SK-N-SH (cell line): ENCODE measurements around the gene ZBTB12. TPM values are rescaled to one million over a fixed set of nuclear protein-coding genes. Genes with fewer than 3 reads are reported as not detected.
"Not testable (repeated sequence)": the region's sequence is repeated elsewhere in the genome, so short reads cannot be mapped to it uniquely, and the experiment has no call there.

ENCODE experiments used
- CTCF ChIA-PET: fragments of 300-600, 350-600 bp; formaldehyde crosslinking; extraction: SDS; loops from one replicate; lab custom pipeline; 2021; lab: Yijun Ruan, JAX
- POLR2A ChIA-PET: fragments of 350-600 bp; sonication (Branson Sonifier 250); formaldehyde crosslinking; extraction: SDS; loops from one replicate; lab custom pipeline; 2020; ENCODE audit warnings: antibody characterized with exemption, inconsistent platforms; lab: Yijun Ruan, JAX
- DNase-seq: peaks from one replicate; pipeline ENCODE4 v3.0.0; 2012
- H2AFZ ChIP-seq: fragments of 200-600 bp; sonication (generic); 2 replicates; pipeline ENCODE4 v1.8.1; 2016; ENCODE audit warnings: antibody characterized with exemption, mild to moderate bottlenecking, low read depth
- H3F3A ChIP-seq: fragments of 200-600 bp; sonication (generic); replicated peaks from 2 replicates; pipeline ENCODE3; 2016; ENCODE audit warnings: antibody characterized with exemption, mild to moderate bottlenecking; ENCODE audit not compliant: insufficient read depth
- H3K27ac ChIP-seq, 2 experiments: fragments of 200-500 bp in 1 of 2; fragments of 200-600 bp in 1 of 2; sonication (Bioruptor generic) in 1 of 2; sonication (generic), shearing (Covaris generic) in 1 of 2; 2 replicates each; pipeline versions ENCODE4 v1.5.1 to v1.6.1; 2014 to 2016; ENCODE audit warnings: low read depth in 2 of 2, inconsistent platforms in 1 of 2, low read length in 1 of 2, mild to moderate bottlenecking in 1 of 2, mixed read lengths in 1 of 2
- H3K27me3 ChIP-seq: fragments of 200-600 bp; sonication (generic), shearing (Covaris generic); 2 replicates; pipeline ENCODE4 v1.6.1; 2016; ENCODE audit warnings: mixed run types; ENCODE audit not compliant: insufficient read depth
- H3K36me3 ChIP-seq, 2 experiments: fragments of 200-500 bp in 1 of 2; fragments of 200-600 bp in 1 of 2; sonication (Bioruptor generic) in 1 of 2; sonication (generic) in 1 of 2; replicated peaks in 1 of 2; 2 replicates each; pipeline versions ENCODE3 to v1.5.1; 2014 to 2016; ENCODE audit warnings: low read length in 1 of 2, mild to moderate bottlenecking in 1 of 2; ENCODE audit not compliant: insufficient read depth in 2 of 2, control insufficient read depth in 1 of 2
- H3K4me1 ChIP-seq, 2 experiments: fragments of 200-500 bp in 1 of 2; fragments of 200-600 bp in 1 of 2; sonication (Bioruptor generic) in 1 of 2; sonication (generic), shearing (Covaris generic) in 1 of 2; 2 replicates each; pipeline versions ENCODE4 v1.5.1 to v1.6.1; 2014 to 2016; ENCODE audit warnings: low read depth in 1 of 2, low read length in 1 of 2, mixed run types in 1 of 2; ENCODE audit not compliant: insufficient read depth in 2 of 2, control insufficient read depth in 1 of 2
- H3K4me2 ChIP-seq: fragments of 200-600 bp; sonication (generic), shearing (Covaris generic); 2 replicates; pipeline ENCODE4 v1.6.1; 2017; ENCODE audit warnings: mixed run types
- H3K4me3 ChIP-seq, 2 experiments: fragments of 200-500 bp in 1 of 2; fragments of 200-600 bp in 1 of 2; sonication (Bioruptor generic) in 1 of 2; sonication (generic), shearing (Covaris generic) in 1 of 2; 2 replicates each; pipeline versions ENCODE4 v1.5.1 to v1.8.1; 2014 to 2016; ENCODE audit warnings: low read depth in 2 of 2, inconsistent platforms in 1 of 2, low read length in 1 of 2, mild to moderate bottlenecking in 1 of 2, mixed read lengths in 1 of 2, moderate library complexity in 1 of 2
- H3K79me2 ChIP-seq: fragments of 200-600 bp; sonication (generic); 2 replicates; pipeline ENCODE4 v1.8.1; 2017; ENCODE audit warnings: mild to moderate bottlenecking; ENCODE audit not compliant: insufficient read depth
- H3K9ac ChIP-seq: fragments of 200-600 bp; sonication (generic); 2 replicates; pipeline ENCODE4 v1.6.1; 2017; ENCODE audit warnings: mixed run types
- H3K9me2 ChIP-seq: fragments of 200-600 bp; sonication (generic); 2 replicates; pipeline ENCODE4 v1.6.1; 2017; ENCODE audit warnings: mixed run types
- H3K9me3 ChIP-seq: fragments of 200-600 bp; sonication (generic); 2 replicates; pipeline ENCODE4 v1.6.1; 2017; ENCODE audit warnings: mixed run types, mild to moderate bottlenecking, moderate library complexity
- H4K20me1 ChIP-seq: fragments of 200-600 bp; sonication (generic); 2 replicates; pipeline ENCODE4 v1.6.1; 2017; ENCODE audit warnings: mild to moderate bottlenecking, mixed run types; ENCODE audit not compliant: insufficient read depth
- ELF1 ChIP-seq: IDR thresholded peaks from 2 replicates; pipeline ENCODE4 v1.4.0; 2012
- EZH2phosphoT487 ChIP-seq: fragments of 200-600 bp; sonication (generic); IDR thresholded peaks from 2 replicates; pipeline ENCODE4 v1.6.1; 2017; ENCODE audit warnings: low read depth, mixed run types, mild to moderate bottlenecking, antibody characterized with exemption, moderate library complexity, borderline replicate concordance
- FOXJ3 ChIP-seq: sonication (generic); formaldehyde crosslinking; IDR thresholded peaks from 2 replicates; pipeline ENCODE4 v1.5.1; 2020; ENCODE audit warnings: mild to moderate bottlenecking, missing genetic modification reagents
- IRF3 ChIP-seq: fragments of 150-350 bp; IDR thresholded peaks from 2 replicates; pipeline ENCODE4 v1.6.1; 2016; ENCODE audit warnings: mild to moderate bottlenecking, low read depth, low read length
- MAX ChIP-seq: IDR thresholded peaks from 2 replicates; pipeline ENCODE4 v1.4.0; 2012; ENCODE audit warnings: low read depth
- MEF2A ChIP-seq: IDR thresholded peaks from 2 replicates; pipeline ENCODE4 v1.4.0; 2012; ENCODE audit warnings: low read depth, borderline replicate concordance
- NFIC ChIP-seq: IDR thresholded peaks from 2 replicates; pipeline ENCODE4 v1.4.0; 2012; ENCODE audit warnings: borderline replicate concordance
- NRF1 ChIP-seq: IDR thresholded peaks from 2 replicates; pipeline ENCODE4 v1.6.1; 2012; ENCODE audit warnings: low read depth, mild to moderate bottlenecking, low read length
- PBX3 ChIP-seq: IDR thresholded peaks from 2 replicates; pipeline ENCODE4; 2012
- SMC3 ChIP-seq: IDR thresholded peaks from 2 replicates; pipeline ENCODE4 v1.6.1; 2012; ENCODE audit warnings: low read depth, low read length, improper control_type of control experiment
- USF1 ChIP-seq: IDR thresholded peaks from 2 replicates; pipeline ENCODE4 v1.4.0; 2012; ENCODE audit warnings: low read depth, borderline replicate concordance
- WGBS: methylation state at CpG from one replicate; pipeline ENCODE4 v1.1.6; 2017; ENCODE audit warnings: low lambda C conversion rate; 5-methylcytosine and 5-hydroxymethylcytosine counted together
- polyA plus RNA-seq, 3 experiments: library from polyadenylated mRNA; depleted of rRNA; stranded (reverse); fragments of >200 nt; gene quantifications; 2 replicates each; pipeline ENCODE4 v1.2.3, GENCODE V29; 2012

ZBTB12 gene
- polyA plus RNA-seq, 1 of the 3 experiments (the other 2 are of a cell fraction): 8.3 TPM

- no peak overlapping the region for H2AFZ ChIP-seq
- ChIA-PET CTCF (no interaction called here), POLR2A (no interaction called here)
- H3K36me3 ChIP-seq: no peaks in the 10 kb centered on the region
- no peaks in the 10 kb centered on the region for H3K27me3 ChIP-seq
- no peak for DNase-seq
- TF ChIP-seq USF1 (no peak), EZH2phosphoT487 (no peak), MEF2A (no peak), NFIC (no peak), FOXJ3 (no peak), PBX3 (no peak), ELF1 (no peak), IRF3 (no peak), SMC3 (no peak), NRF1 (no peak), MAX (no peak)
- no peaks in the 10 kb centered on the region for H4K20me1 ChIP-seq
- H3K9me2 ChIP-seq: no peaks in the 10 kb centered on the region
- 85% methylated on average over 11 of the region's 11 CpGs for WGBS
- H3K27ac ChIP-seq: peak overlapping the region in 1 of 2 experiments; percentile 81; a peak in 2 of 4 replicates
- H3K4me1 ChIP-seq: 0 out of 4 replicates have a peak, but pooled peaks cover 0 to 4% of the 10 kb centered on the region in 2 experiments
- no peaks in the 10 kb centered on the region for H3K79me2 ChIP-seq
- H3K4me2 ChIP-seq: no peak overlapping the region
- no peak overlapping the region for H3K4me3 ChIP-seq
- H3K9me3 ChIP-seq: no peaks in the 10 kb centered on the region
- H3K9ac ChIP-seq: no peak overlapping the region
- H3F3A ChIP-seq: peaks cover 25% of the 10 kb centered on the region
Observed at GRCh38 chr6:31911826-31912585, 10.1 kb upstream of the ZBTB12 start.

GRCh38 chr6:31909298-31909697 lies 7.4 kb upstream of the ZBTB12 start:
- POLR2A ChIA-PET: interaction anchor here (0.6 kb wide), 1 partner anchor 1062 kb away, joined by 3 read pairs; no protein-coding TSS in a partner anchor
- peak overlapping the region in 1 of 2 experiments; percentile 2; a peak in 1 of 4 replicates for H3K27ac ChIP-seq
- DNase-seq: not testable (repeated sequence)

More at GRCh38 chr6:31909298-31909697, 7.4 kb upstream of the ZBTB12 start:
- 67% methylated on average over 7 of the region's 7 CpGs for WGBS
- CTCF ChIA-PET: interaction anchor here (1.4 kb wide), 1 partner anchor 43 kb away, joined by 8 read pairs; no protein-coding TSS in a partner anchor
- peaks cover 25% of the 10 kb centered on the region for H3F3A ChIP-seq
- not testable (repeated sequence) for H3K79me2 ChIP-seq, H3K9ac ChIP-seq, H3K4me1 ChIP-seq, H3K36me3 ChIP-seq, H3K9me2 ChIP-seq, H3K27me3 ChIP-seq, H2AFZ ChIP-seq, H3K4me2 ChIP-seq, H3K4me3 ChIP-seq, H3K9me3 ChIP-seq, H4K20me1 ChIP-seq
